GM19324 (cell line): Measurements from ENCODE around the gene NCLN.
A peak's percentile ranks its signal among the peaks of the same experiment; 100 is the strongest.

ENCODE experiments used
- ATAC-seq: cut with Tn5 transposase; IDR thresholded peaks from one replicate; pipeline ENCODE4 v1.9.1; 2021; ENCODE audit warnings: mild to moderate bottlenecking, moderate library complexity; ENCODE audit not compliant: unreplicated experiment, low FRiP score

Gene NCLN, protein sequence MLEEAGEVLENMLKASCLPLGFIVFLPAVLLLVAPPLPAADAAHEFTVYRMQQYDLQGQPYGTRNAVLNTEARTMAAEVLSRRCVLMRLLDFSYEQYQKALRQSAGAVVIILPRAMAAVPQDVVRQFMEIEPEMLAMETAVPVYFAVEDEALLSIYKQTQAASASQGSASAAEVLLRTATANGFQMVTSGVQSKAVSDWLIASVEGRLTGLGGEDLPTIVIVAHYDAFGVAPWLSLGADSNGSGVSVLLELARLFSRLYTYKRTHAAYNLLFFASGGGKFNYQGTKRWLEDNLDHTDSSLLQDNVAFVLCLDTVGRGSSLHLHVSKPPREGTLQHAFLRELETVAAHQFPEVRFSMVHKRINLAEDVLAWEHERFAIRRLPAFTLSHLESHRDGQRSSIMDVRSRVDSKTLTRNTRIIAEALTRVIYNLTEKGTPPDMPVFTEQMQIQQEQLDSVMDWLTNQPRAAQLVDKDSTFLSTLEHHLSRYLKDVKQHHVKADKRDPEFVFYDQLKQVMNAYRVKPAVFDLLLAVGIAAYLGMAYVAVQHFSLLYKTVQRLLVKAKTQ

GRCh38 chr19:3185461-3186159 lies at the start of gene NCLN:
Gene NCLN (plus strand): TSS chr19:3185930. CDS start chr19:3186031, 101 bp downstream.
- ATAC-seq: peak; percentile 86

- ATAC-seq: no peak
Observed at GRCh38 chr19:3135961-3136683, 49.6 kb upstream of the NCLN start, which contains the start of gene GNA15. Gene GNA15 (plus strand): TSS chr19:3136033. CDS start chr19:3136451, 418 bp downstream.

DNA sequence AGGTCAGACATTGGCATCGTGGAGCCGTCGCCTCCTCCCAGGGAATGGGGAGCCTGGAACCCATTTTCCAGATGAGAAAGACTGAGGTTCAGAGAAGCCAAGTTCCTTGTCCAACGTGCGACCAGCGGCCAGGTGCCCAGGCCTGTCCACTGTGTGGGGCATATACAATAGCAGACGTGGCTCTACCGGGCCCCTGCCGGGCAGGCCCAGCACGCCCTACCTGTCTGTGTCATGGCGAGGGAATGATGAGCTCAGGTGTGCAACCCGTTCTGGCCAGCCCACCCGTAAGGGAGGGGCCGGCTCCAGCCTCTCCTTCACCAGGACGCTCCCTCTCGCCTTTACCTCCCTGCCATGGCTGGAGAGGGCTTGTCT lies 49.1 kb upstream of the NCLN start:
- no peak for ATAC-seq

GRCh38 chr19:3137119-3137518 lies 48.6 kb upstream of the NCLN start:
- no peak for ATAC-seq

DNA sequence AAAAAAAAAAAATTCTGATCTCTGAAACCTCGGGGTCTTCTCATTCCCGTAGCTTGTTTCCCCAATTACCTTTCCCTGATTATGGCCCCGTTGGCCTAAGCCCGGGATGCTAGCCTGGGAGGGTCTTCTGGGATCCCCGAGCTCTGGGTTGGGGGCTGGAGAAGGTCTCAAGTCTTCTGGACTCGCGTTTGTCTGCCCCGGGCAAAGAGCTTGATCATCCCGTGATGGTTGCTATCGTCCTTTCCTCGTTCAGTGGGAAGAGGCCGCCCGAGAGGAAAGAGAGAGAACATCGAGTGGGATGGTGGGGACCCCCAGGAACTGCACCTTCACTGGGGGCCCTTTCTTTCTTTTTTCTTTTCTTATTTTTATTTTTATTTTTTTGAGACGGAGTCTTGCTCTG lies 47.5 kb upstream of the NCLN start:
- ATAC-seq: no peak

DNA sequence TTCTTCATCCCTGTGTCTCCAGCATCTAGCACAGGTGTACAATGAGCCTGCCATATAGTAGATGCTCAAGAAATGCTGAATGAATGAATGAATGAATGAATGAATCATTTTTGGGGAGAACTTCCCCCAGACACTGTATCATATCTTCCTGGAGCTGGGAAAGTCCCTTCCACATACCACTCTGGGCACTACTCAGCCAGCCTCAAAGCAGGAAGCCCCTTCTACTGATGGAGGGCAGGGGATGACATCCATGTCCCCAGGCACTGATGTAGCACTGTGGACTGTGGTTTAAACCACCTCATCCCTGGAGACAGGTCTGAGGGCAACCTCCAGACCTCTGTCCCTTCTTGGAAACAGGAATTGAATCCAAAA lies 45.1 kb upstream of the NCLN start:
- no peak for ATAC-seq

GRCh38 chr19:3142292-3142670 lies 43.4 kb upstream of the NCLN start:
- no peak for ATAC-seq

DNA sequence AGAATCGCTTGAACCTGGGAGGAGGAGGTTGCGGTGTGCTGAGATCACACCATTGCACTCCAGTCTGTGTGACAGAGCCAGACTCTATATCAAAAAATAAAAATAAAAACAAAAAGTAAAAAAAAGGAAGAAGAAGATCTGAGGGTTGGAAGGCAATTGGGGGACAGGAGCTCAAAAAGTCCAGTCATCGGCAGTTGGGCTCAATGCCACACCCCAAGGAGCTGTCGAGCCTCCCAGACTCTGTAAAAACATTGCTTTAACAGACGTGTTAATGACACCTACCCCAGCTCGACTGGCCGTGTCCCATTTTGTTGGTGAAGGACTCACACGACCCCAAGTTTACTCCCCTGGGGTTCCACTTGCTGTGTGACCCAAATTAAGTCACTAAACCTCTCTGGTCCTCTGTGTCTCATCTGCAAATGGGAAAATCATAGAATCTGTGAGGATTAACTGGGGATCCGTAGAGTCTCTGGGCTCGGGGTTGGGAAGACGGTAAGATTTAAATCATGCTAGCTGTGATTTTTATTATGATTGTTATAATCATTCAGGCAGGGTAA lies 42.9 kb upstream of the NCLN start:
- ATAC-seq: no peak

DNA sequence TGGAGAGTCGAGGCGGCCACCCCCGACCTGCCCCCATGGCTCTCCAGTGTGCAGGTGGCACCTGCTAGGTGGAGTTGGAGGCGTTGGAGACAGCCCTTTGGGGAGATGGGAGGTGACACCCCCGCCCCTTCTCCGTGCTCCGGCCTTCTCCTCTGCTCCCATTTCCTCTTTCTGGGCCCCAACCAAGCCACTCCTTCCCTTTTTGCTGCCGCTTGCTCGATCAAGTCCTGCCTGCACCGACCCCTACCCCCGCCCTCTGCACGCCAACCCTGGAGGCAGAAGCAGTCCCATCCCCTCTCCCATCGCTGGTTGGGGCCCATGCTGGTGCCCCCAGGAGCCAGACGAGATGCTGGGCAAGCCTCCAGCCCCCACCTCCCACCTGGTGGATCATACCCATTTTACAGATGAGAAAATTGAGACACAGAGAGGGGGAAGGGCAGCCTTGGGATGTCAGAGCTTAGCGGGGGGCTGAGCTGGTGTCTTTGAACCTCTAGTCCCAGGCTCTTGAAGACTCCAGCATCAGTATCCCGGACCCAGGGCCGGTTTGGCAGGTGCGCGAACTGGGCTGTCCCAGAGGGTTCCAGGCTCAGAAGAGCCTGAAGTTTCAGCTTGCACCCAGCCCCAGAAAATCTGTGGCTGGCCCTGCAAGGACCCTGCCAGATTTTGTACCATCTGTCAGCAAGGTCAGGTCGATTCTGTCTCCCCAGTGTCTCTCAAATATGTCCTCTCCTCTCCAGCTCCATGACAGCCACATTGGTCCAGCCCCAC lies 39.6 kb upstream of the NCLN start:
- no peak for ATAC-seq

DNA sequence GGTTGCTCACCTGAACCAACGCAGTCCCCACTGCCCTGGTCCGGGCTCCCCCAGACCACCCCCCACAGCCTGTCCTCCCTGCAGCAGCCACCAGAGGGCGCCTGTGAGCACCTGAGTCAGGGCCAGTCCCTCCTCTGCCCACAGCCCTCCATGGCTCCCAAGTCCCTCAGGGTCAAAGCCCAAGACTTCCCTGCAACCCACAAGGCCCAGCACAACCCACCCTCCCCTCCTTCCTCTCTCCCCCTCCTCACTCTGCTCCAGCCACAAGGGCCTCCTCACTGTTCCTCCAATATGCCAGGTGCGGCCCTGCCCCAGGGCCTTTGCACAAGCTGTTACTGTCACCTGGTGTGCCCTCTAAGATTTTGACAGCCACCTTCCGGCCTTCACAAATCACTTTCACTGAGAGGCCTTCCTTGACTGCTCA lies 39.0 kb upstream of the NCLN start:
- no peak for ATAC-seq

GRCh38 chr19:3148503-3148902 lies 37.2 kb upstream of the NCLN start:
- no peak for ATAC-seq

GRCh38 chr19:3149089-3149488 lies 36.6 kb upstream of the NCLN start:
- ATAC-seq: no peak

DNA sequence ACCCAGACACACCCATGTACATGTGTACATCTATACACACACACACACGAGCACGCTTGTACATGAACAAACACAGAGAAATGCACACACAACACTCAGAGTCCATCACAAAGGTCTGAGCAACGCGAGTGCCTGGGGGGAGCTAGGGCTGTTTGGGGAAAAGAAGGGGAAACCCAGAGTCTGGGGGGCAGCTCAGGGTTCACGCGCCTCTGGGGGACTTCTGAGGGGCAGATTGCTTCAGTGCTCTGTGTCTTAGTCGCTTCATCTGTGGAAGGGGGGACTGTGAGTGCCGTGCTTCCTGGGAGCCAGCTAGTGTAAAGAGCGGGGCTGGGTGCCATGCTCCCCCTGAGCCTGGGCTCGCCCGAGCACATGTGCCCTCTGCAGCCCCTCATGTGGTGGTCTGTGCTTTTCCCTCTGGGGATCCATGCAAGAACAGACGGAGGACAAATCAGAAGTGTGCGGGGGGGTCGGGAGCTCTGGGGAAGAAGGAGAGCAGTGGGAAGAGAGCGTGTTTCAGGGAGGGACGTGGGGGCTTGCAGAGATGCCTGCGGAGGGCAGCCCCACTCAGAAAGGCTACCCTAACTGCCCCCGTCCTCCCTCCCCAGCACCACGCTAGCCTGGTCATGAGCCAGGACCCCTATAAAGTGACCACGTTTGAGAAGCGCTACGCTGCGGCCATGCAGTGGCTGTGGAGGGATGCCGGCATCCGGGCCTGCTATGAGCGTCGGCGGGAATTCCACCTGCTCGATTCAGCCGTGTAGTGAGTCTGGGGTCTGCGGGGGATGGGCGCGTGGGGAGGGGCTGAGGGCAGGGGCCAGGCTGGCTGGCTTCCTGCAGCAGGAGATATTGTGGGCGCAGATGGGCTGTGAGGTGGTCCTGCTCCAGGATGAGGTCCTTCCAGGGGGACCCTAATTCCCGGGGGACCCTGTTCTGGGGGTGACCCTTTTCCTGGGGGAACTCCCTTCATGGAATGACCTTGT lies 35.9 kb upstream of the NCLN start:
- no peak for ATAC-seq

GRCh38 chr19:3150739-3151329 lies 34.9 kb upstream of the NCLN start:
- no peak for ATAC-seq

DNA sequence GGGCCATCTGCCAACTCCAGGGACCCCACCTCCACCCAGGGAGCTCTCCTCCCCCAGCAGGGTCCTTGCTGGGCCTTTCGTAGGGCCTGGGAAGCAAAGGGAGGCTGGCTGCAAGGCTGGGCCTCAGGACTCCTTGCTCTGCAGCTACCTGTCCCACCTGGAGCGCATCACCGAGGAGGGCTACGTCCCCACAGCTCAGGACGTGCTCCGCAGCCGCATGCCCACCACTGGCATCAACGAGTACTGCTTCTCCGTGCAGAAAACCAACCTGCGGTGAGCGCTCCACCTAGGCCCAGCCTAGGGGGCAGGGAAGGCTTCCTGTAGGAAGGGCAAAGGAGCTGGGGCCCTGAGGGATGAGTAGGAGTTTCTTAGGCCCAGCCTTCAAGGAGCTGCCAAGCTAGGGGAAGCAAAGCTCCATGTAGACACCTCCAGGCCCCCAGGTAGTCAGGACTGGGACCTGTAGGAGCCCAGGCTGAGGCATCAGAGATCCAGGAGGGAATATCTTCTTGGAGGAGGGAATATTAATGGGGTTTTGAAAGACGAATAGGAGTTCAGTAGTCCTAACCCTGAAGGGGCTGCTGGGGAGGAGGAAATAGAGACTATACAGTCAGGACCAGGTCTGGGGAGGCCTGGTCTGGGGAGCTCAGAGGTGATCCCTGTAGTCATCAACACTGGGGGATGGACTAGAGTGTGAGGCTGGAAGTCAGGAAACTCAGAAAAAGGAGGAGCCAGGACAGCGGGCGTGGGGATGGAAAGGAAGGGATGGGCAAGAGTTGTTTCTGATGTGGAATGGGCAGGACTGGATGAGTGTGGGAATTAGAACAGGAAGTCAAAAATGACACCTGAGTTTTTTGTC lies 33.9 kb upstream of the NCLN start:
- no peak for ATAC-seq

- no peak for ATAC-seq
Observed at GRCh38 chr19:3152419-3152780, 33.3 kb upstream of the NCLN start.
